MV-4-11 (cell line): Measurements from ENCODE around the gene CTIF.
"Not testable (repeated sequence)": the region's sequence is repeated elsewhere in the genome, so short reads cannot be mapped to it uniquely, and the experiment has no call there.

Experiments used
- DNase-seq: peaks from one replicate; lab custom pipeline; 2025; lab: John Stamatoyannopoulos, UW

CTIF gene

GRCh38 chr18:48868468-48869466 lies 329.9 kb downstream of the CTIF start:
- DNase-seq: peak; percentile 60

GRCh38 chr18:48869591-48869990 lies 330.8 kb downstream of the CTIF start:
- DNase-seq: no peak

- DNase-seq: not testable (repeated sequence)
Observed at GRCh38 chr18:48870926-48871325, 332.1 kb downstream of the CTIF start.

- DNase-seq: no peak
Observed at GRCh38 chr18:48871391-48872166, 332.7 kb downstream of the CTIF start.

GRCh38 chr18:48872234-48873145 lies 333.7 kb downstream of the CTIF start:
- no peak for DNase-seq

GRCh38 chr18:48874233-48874632 lies 335.4 kb downstream of the CTIF start:
- no peak for DNase-seq

- DNase-seq: no peak
Observed at GRCh38 chr18:48874701-48875162, 335.9 kb downstream of the CTIF start.

GRCh38 chr18:48875314-48875941 lies 336.6 kb downstream of the CTIF start:
- DNase-seq: no peak

- peak; percentile 47 for DNase-seq
Observed at GRCh38 chr18:48875942-48876511, 337.2 kb downstream of the CTIF start.

- DNase-seq: no peak
Observed at GRCh38 chr18:48876590-48876989, 337.8 kb downstream of the CTIF start.

- no peak for DNase-seq
Observed at GRCh38 chr18:48877941-48878340, 339.1 kb downstream of the CTIF start.

GRCh38 chr18:48878471-48878870 lies 339.6 kb downstream of the CTIF start:
- DNase-seq: no peak

- DNase-seq: no peak
Observed at GRCh38 chr18:48879008-48879431, 340.2 kb downstream of the CTIF start.

GRCh38 chr18:48880931-48881330 lies 342.1 kb downstream of the CTIF start:
- no peak for DNase-seq

- no peak for DNase-seq
Observed at GRCh38 chr18:48882379-48882778, 343.5 kb downstream of the CTIF start.

GRCh38 chr18:48884306-48884705 lies 345.5 kb downstream of the CTIF start:
- no peak for DNase-seq

- no peak for DNase-seq
Observed at GRCh38 chr18:48884771-48885170, 345.9 kb downstream of the CTIF start.

- DNase-seq: no peak
Observed at GRCh38 chr18:48885266-48885923, 346.6 kb downstream of the CTIF start.

- DNase-seq: no peak
Observed at GRCh38 chr18:48885924-48886400, 347.1 kb downstream of the CTIF start.
